ENCODE data around the gene LGALS7.
A peak's percentile ranks its signal among the peaks of the same experiment; 100 is the strongest.

LGALS7 gene

GRCh38 chr19:38727868-38728660, 45.3 kb downstream of the LGALS7 start:
- Histone ChIP-seq H3K4me3 (ENCODE audit: low read depth in 1 of 2, low read length in 2 of 2) (no peak overlapping the region), H3K4me1 (ENCODE audit: control insufficient read depth in 1 of 2, insufficient read depth in 2 of 2, low read length in 2 of 2) (peaks cover 0 to 12% of the 10 kb centered on the region in 2 donors), H3K27ac (ENCODE audit: low read length) (no peak overlapping the region), H3K27me3 (ENCODE audit: low read depth, low read length) (no peaks in the 10 kb centered on the region), H3K9me3 (ENCODE audit: control insufficient read depth in 1 of 2, low read length in 2 of 2) (no peaks in the 10 kb centered on the region), H3K36me3 (ENCODE audit: control insufficient read depth in 1 of 2, insufficient read depth in 2 of 2, low read length in 2 of 2) (peaks cover 43 to 67% of the 10 kb centered on the region in 2 donors)

DNA sequence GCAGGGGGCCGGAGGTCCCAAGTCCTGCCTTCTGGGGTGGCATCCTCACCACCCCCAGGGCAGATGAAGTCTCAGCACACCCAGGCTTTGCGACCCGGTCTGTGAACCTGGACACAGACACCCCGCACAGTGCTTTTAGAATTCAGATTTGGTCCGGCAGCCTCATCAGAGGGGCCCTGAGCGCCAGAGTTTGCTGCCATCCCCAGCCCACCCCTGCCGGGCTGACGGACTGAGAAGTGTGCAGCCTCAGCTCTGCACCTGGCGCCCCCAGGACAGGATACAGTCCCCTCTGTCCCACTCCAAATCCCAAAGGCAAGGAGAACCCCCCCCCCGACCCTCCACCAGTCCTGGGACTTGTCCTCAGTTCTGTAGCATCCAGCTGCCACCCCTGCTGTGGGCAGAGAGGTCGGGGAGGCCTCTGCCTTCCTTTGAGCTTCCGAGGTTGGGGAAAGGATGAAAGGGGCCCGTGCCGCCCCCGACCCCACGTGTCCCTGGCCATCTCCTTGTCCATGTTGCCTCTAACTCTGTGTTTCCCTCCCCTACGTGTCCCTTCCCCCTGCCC, 45.9 kb downstream of the LGALS7 start:
- Histone ChIP-seq H3K36me3 (ENCODE audit: control insufficient read depth in 1 of 2, insufficient read depth in 2 of 2, low read length in 2 of 2) (peaks cover 50 to 74% of the 10 kb centered on the region in 2 donors), H3K27me3 (ENCODE audit: low read depth, low read length) (no peaks in the 10 kb centered on the region), H3K4me3 (ENCODE audit: low read depth in 1 of 2, low read length in 2 of 2) (no peak overlapping the region), H3K4me1 (ENCODE audit: control insufficient read depth in 1 of 2, insufficient read depth in 2 of 2, low read length in 2 of 2) (peaks cover 3 to 14% of the 10 kb centered on the region in 2 donors), H3K27ac (ENCODE audit: low read length) (no peak overlapping the region), H3K9me3 (ENCODE audit: control insufficient read depth in 1 of 2, low read length in 2 of 2) (no peaks in the 10 kb centered on the region)

DNA sequence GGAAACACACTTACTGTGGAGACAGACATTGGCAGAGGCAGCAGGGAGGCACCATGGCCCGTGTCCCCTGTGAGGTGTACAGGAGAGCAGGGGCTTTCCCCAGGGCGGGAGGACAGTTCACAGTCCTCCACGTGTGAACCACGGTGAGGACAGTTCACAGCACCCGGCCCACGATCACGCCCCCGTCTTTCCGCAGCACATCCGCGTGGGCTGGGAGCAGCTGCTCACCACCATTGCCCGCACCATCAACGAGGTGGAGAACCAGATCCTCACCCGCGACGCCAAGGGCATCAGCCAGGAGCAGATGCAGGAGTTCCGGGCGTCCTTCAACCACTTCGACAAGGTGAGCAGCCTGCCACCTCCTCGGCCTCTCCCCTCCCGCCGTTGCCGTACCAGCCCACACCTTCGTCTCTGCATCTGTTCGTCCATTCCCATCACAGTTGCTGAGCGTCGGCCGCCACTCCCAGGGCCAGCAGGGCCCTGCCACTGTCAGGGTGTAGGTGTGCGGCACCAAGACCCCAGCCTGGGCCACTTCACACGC, 46.5 kb downstream of the LGALS7 start:
- no peak overlapping the region for H3K4me3 ChIP-seq (ENCODE audit: low read depth in 1 of 2, low read length in 2 of 2)
- H3K27me3 ChIP-seq (ENCODE audit: low read depth, low read length), result no peaks in the 10 kb centered on the region
- H3K36me3 ChIP-seq (ENCODE audit: control insufficient read depth in 1 of 2, insufficient read depth in 2 of 2, low read length in 2 of 2), result peaks cover 55 to 79% of the 10 kb centered on the region in 2 donors
- H3K9me3 ChIP-seq (ENCODE audit: control insufficient read depth in 1 of 2, low read length in 2 of 2), result no peaks in the 10 kb centered on the region
- no peak overlapping the region for H3K27ac ChIP-seq (ENCODE audit: low read length)
- peaks cover 3 to 17% of the 10 kb centered on the region in 2 donors for H3K4me1 ChIP-seq (ENCODE audit: control insufficient read depth in 1 of 2, insufficient read depth in 2 of 2, low read length in 2 of 2)

DNA sequence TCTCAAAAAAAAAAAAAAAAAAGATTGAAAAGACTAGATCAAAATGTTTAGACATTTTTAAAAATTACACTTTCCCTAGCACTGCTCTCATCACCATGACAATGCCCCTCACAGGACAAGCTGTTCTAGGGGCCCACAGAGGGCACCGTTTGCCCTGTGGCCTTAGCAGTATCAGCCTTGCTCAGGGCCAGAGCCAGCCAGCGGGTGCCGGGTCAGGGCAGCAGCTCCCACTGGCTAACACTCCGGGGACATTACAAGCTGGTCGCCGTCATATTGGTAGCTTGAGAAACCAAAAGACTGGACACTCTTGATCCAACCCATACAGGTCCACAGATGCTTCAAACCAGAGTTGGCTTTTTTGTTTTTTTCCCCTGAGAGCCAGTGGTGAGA, 47.0 kb downstream of the LGALS7 start:
- H3K27ac ChIP-seq (ENCODE audit: low read length), result no peak overlapping the region
- no peak overlapping the region for H3K4me3 ChIP-seq (ENCODE audit: low read depth in 1 of 2, low read length in 2 of 2)
- H3K36me3 ChIP-seq (ENCODE audit: control insufficient read depth in 1 of 2, insufficient read depth in 2 of 2, low read length in 2 of 2), result peaks cover 54 to 85% of the 10 kb centered on the region in 2 donors
- no peaks in the 10 kb centered on the region for H3K27me3 ChIP-seq (ENCODE audit: low read depth, low read length)
- no peaks in the 10 kb centered on the region for H3K9me3 ChIP-seq (ENCODE audit: control insufficient read depth in 1 of 2, low read length in 2 of 2)
- H3K4me1 ChIP-seq (ENCODE audit: control insufficient read depth in 1 of 2, insufficient read depth in 2 of 2, low read length in 2 of 2), result peaks cover 3 to 22% of the 10 kb centered on the region in 2 donors

DNA sequence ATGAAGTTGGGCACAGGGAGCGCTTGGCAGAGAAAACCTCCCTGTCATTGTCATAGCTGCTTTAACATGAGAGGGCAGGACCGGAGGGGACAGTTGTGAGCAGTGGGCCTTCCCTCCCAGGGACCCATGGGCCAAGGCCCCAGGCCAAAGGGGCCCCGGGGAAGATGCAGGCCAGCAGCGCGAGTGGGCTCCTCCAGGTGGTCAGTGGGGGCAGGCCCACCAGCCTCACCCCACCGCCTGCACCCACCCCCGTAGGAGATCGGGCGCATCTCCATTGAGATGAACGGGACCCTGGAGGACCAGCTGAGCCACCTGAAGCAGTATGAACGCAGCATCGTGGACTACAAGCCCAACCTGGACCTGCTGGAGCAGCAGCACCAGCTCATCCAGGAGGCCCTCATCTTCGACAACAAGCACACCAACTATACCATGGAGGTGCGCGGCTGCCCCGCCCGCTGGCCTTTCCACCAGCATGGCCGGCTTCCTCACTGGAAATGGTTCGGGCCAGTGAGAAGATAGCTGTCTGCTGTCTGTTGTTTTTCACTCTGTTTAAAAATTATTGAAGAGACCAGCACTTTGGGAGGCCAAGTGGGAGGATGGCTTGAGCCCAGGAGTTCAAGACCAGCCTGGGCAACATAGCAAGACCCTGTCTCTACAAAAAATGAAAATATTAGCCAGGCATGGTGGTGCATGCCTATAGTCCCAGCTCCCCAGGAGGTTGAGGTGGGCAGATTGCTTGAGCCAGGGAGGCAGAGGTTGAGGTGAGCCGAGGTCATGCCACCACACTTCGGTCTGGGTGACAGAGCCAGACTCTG, 47.6 kb downstream of the LGALS7 start:
- peaks cover 3 to 22% of the 10 kb centered on the region in 2 donors for H3K4me1 ChIP-seq (ENCODE audit: control insufficient read depth in 1 of 2, insufficient read depth in 2 of 2, low read length in 2 of 2)

DNA sequence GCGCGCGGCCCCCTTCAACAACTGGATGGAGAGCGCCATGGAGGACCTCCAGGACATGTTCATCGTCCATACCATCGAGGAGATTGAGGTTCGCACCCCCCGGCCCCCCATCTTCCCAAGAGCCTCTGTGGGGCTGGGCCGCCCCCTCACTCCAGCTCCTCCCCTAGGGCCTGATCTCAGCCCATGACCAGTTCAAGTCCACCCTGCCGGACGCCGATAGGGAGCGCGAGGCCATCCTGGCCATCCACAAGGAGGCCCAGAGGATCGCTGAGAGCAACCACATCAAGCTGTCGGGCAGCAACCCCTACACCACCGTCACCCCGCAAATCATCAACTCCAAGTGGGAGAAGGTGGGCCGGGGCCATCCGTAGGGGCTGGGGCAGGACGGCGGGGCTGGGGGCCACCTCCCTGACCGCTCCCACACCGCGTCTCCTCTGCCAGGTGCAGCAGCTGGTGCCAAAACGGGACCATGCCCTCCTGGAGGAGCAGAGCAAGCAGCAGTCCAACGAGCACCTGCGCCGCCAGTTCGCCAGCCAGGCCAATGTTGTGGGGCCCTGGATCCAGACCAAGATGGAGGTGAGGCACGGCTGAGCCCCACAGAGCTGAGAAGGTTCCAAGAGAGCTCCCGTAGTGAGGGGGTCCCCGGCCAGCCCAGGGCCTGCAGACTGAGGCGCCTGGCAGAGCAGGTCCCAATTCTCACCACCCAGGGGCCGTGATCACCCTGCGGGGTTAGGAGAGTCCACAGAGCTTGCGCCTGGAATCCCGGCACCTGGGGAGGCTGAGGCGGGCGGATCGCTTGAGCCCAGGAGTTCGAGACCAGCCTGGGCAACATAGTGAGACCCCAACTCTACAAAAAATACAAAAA, 49.1 kb downstream of the LGALS7 start:
- Histone ChIP-seq H3K36me3 (ENCODE audit: control insufficient read depth in 1 of 2, insufficient read depth in 2 of 2, low read length in 2 of 2) (peaks cover 59 to 94% of the 10 kb centered on the region in 2 donors), H3K27me3 (ENCODE audit: low read depth, low read length) (no peaks in the 10 kb centered on the region), H3K27ac (ENCODE audit: low read length) (no peak overlapping the region), H3K4me1 (ENCODE audit: control insufficient read depth in 1 of 2, insufficient read depth in 2 of 2, low read length in 2 of 2) (peaks cover 3 to 36% of the 10 kb centered on the region in 2 donors), H3K9me3 (ENCODE audit: control insufficient read depth in 1 of 2, low read length in 2 of 2) (no peaks in the 10 kb centered on the region), H3K4me3 (ENCODE audit: low read depth in 1 of 2, low read length in 2 of 2) (no peak overlapping the region)

More for the DNA sequence above, 47.6 kb downstream of the LGALS7 start:
- Histone ChIP-seq H3K36me3 (ENCODE audit: control insufficient read depth in 1 of 2, insufficient read depth in 2 of 2, low read length in 2 of 2) (peaks cover 56 to 87% of the 10 kb centered on the region in 2 donors), H3K9me3 (ENCODE audit: control insufficient read depth in 1 of 2, low read length in 2 of 2) (no peaks in the 10 kb centered on the region), H3K4me3 (ENCODE audit: low read depth in 1 of 2, low read length in 2 of 2) (no peak overlapping the region), H3K27ac (ENCODE audit: low read length) (no peak overlapping the region), H3K27me3 (ENCODE audit: low read depth, low read length) (no peaks in the 10 kb centered on the region)

DNA sequence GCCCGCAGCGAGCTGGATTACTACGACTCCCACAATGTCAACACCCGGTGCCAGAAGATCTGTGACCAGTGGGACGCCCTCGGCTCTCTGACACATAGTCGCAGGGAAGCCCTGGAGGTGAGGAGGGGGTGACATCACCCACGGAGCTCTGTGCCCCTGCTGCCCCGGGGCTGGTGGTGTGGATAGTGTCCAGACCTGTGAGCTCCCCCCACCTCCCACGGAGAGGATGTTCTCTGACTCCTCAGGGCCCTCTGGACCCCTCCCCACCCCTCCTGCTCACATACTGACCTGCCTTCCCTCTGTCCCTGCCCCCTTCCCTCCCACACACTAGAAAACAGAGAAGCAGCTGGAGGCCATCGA, 49.7 kb downstream of the LGALS7 start:
- H3K4me3 ChIP-seq (ENCODE audit: low read depth in 1 of 2, low read length in 2 of 2), result no peak overlapping the region
- no peaks in the 10 kb centered on the region for H3K9me3 ChIP-seq (ENCODE audit: control insufficient read depth in 1 of 2, low read length in 2 of 2)
- H3K4me1 ChIP-seq (ENCODE audit: control insufficient read depth in 1 of 2, insufficient read depth in 2 of 2, low read length in 2 of 2), result peaks cover 3 to 43% of the 10 kb centered on the region in 2 donors
- H3K36me3 ChIP-seq (ENCODE audit: control insufficient read depth in 1 of 2, insufficient read depth in 2 of 2, low read length in 2 of 2), result peaks cover 66 to 94% of the 10 kb centered on the region in 2 donors
- no peaks in the 10 kb centered on the region for H3K27me3 ChIP-seq (ENCODE audit: low read depth, low read length)
- no peak overlapping the region for H3K27ac ChIP-seq (ENCODE audit: low read length)

GRCh38 chr19:38722947-38723605, 50.2 kb downstream of the LGALS7 start:
- Histone ChIP-seq H3K36me3 (ENCODE audit: control insufficient read depth in 1 of 2, insufficient read depth in 2 of 2, low read length in 2 of 2) (peaks cover 68 to 95% of the 10 kb centered on the region in 2 donors), H3K27me3 (ENCODE audit: low read depth, low read length) (no peaks in the 10 kb centered on the region), H3K27ac (ENCODE audit: low read length) (peak overlapping the region; percentile 39), H3K9me3 (ENCODE audit: control insufficient read depth in 1 of 2, low read length in 2 of 2) (no peaks in the 10 kb centered on the region), H3K4me1 (ENCODE audit: control insufficient read depth in 1 of 2, insufficient read depth in 2 of 2, low read length in 2 of 2) (peaks cover 3 to 44% of the 10 kb centered on the region in 2 donors), H3K4me3 (ENCODE audit: low read depth in 1 of 2, low read length in 2 of 2) (no peak overlapping the region)

DNA sequence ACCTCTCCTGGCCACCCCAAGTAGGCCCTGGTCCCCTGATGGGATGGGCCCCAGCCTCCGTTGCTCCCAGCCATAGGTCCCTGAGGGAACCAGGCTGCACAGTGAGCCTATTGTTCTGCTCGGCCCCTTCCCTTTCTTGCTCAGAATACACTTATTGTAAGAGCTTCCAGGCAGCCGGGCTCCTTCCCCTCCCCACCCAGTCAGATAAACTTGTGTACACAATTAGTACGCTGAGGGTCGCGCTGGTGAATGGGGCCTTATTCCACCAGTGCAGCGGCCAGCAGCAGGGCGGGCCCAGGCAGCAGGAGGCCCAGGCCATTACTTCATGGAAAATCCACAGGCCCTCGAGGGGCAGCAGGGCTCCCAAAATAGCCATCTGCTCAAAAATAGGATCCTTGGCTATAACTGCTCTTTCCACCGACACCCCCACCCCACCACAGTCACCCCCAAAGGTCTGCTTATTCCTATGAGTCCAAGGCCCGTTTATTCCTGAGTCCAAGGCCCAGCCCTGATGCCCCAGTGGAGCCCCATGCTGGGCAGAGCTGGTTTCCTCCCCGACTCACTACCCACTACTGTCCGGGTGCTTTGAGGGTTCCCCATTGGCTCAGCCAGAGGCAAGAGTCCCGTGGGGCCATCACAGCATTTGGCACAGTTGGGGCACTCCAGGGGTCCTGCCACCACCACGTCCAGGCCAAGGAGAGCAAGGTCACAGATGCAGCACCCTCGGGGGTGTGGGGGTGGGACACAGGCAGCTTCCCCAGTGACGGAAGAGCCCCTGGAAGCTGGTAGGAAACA, 51.1 kb downstream of the LGALS7 start:
- peaks cover 72 to 95% of the 10 kb centered on the region in 2 donors for H3K36me3 ChIP-seq (ENCODE audit: control insufficient read depth in 1 of 2, insufficient read depth in 2 of 2, low read length in 2 of 2)

More for the DNA sequence above, 51.1 kb downstream of the LGALS7 start:
- peaks cover 3 to 36% of the 10 kb centered on the region in 2 donors for H3K4me1 ChIP-seq (ENCODE audit: control insufficient read depth in 1 of 2, insufficient read depth in 2 of 2, low read length in 2 of 2)
- no peaks in the 10 kb centered on the region for H3K27me3 ChIP-seq (ENCODE audit: low read depth, low read length)
- peak overlapping the region; percentile 39 for H3K27ac ChIP-seq (ENCODE audit: low read length)
- no peak overlapping the region for H3K4me3 ChIP-seq (ENCODE audit: low read depth in 1 of 2, low read length in 2 of 2)
- H3K9me3 ChIP-seq (ENCODE audit: control insufficient read depth in 1 of 2, low read length in 2 of 2), result no peaks in the 10 kb centered on the region

Data from muscle layer of duodenum (tissue), 2 donors.